Measurements from ENCODE around the gene PKP3.

PKP3 gene

GRCh38 chr11:444396-445144 lies 50.6 kb downstream of the PKP3 start:
- H3K9ac ChIP-seq (ENCODE audit: insufficient read length), result peak overlapping the region; percentile 59

DNA sequence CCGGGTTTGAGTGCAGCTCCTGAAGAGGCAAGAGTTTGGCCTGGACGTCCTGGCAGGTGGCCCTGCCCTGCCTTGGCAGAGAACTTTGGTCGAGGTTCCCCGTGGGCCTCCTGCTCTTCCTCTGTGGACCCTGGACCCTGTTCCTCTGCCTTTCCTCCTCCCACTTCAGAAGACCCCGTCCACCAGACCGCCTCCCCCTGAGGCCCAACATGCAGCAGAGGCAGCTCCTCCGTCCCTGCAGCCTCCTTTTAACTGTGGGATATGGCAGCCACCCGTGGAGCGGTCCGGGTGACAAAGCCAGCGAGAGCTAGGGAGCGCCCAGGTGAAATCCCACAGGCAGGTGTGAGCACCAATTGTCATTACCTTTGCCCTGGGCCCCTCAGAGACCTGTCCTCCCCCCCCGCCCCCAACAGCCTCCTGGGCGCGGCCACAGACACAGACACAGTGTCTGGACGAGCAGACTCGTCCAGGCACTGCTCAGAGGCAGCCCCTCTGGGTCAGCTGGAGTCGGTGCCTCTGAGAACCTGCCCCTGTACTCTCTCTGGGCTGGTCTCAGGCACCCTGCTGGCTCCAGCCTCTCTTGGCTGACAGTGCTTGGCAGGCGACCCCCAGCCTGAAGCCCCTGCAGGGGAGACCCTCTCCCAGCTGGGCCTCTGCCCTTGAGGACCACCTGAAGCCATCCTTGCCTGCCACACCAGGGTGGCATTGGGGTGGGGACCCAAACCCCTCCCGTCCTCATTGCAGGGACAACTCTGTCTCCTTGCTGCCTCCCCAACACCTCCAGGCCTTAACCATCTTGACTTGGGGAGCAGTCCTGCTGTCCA lies 52.0 kb downstream of the PKP3 start:
- Histone ChIP-seq H3K9me3 (ENCODE audit: low read depth, low read length) (no peaks in the 10 kb centered on the region), H3K9ac (ENCODE audit: insufficient read length) (peak overlapping the region; percentile 53), H3K27ac (peak overlapping the region; percentile 76), H3K36me3 (ENCODE audit: insufficient read depth, low read length) (no peaks in the 10 kb centered on the region), H3K4me3 (no peak overlapping the region)
- TF ChIP-seq POLR2AphosphoS5 (IDR thresholded peaks at IDR 0.05; ENCODE audit: borderline replicate concordance, low read depth, low read length) (no peak), FOXP2 (optimal IDR thresholded peaks at IDR 0.05; ENCODE audit: control extremely low read depth, extremely low read length, insufficient read depth) (no peak), EZH2 (IDR thresholded peaks at IDR 0.05) (no peak)
- no peak for DNase-seq (ENCODE audit: low read depth, low spot score)

More at GRCh38 chr11:444396-445144, 50.6 kb downstream of the PKP3 start:
- no peaks in the 10 kb centered on the region for H3K36me3 ChIP-seq (ENCODE audit: insufficient read depth, low read length)
- no peak for TF ChIP-seq EZH2 (IDR thresholded peaks at IDR 0.05)
- no peak for TF ChIP-seq FOXP2 (optimal IDR thresholded peaks at IDR 0.05; ENCODE audit: control extremely low read depth, extremely low read length, insufficient read depth)
- TF ChIP-seq POLR2AphosphoS5 (IDR thresholded peaks at IDR 0.05; ENCODE audit: borderline replicate concordance, low read depth, low read length), result no peak
- H3K9me3 ChIP-seq (ENCODE audit: low read depth, low read length), result no peaks in the 10 kb centered on the region
- 0 out of 2 replicates have a peak overlapping the region, but pooled peaks have one; percentile 28 for H3K4me3 ChIP-seq
- DNase-seq (ENCODE audit: low read depth, low spot score), result no peak
- peak overlapping the region; percentile 92 for H3K27ac ChIP-seq

DNA sequence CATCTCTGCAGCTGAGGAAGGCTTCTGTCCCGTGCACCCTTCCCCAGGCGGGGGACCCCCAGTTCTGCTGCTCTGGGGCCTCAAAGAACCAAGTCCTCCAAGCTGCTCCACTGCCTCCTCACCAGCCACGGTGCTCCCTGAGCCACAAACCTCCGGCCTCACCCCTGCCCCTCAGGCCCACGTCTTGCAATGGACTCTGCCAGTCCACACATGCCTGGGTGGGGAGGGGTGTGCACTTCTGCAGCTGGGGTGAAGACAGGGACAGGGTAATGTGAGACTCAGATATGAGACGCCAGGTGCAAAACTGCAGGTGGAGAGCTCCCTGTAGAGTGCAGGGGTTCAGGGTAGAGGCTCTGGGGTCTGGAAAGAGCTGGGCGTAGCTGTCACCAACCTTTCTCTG lies 52.9 kb downstream of the PKP3 start:
- Histone ChIP-seq H3K9ac (ENCODE audit: insufficient read length) (peak overlapping the region; percentile 53), H3K4me3 (no peak overlapping the region), H3K9me3 (ENCODE audit: low read depth, low read length) (no peaks in the 10 kb centered on the region), H3K36me3 (ENCODE audit: insufficient read depth, low read length) (no peaks in the 10 kb centered on the region), H3K27ac (peak overlapping the region; percentile 76)
- TF ChIP-seq POLR2AphosphoS5 (IDR thresholded peaks at IDR 0.05; ENCODE audit: borderline replicate concordance, low read depth, low read length), result no peak
- no peak for TF ChIP-seq FOXP2 (optimal IDR thresholded peaks at IDR 0.05; ENCODE audit: control extremely low read depth, extremely low read length, insufficient read depth)
- TF ChIP-seq EZH2 (IDR thresholded peaks at IDR 0.05), result no peak
- no peak for DNase-seq (ENCODE audit: low read depth, low spot score)

- DNase-seq (ENCODE audit: low read depth, low spot score), result peak; percentile 28
- peak; percentile 29 for TF ChIP-seq FOXP2 (optimal IDR thresholded peaks at IDR 0.05; ENCODE audit: control extremely low read depth, extremely low read length, insufficient read depth)
- TF ChIP-seq POLR2AphosphoS5 (IDR thresholded peaks at IDR 0.05; ENCODE audit: borderline replicate concordance, low read depth, low read length), result peak; percentile 92
- no peak for TF ChIP-seq EZH2 (IDR thresholded peaks at IDR 0.05)
- peak overlapping the region; percentile 93 for H3K4me3 ChIP-seq
- peak overlapping the region; percentile 78 for H3K27ac ChIP-seq
- H3K9me3 ChIP-seq (ENCODE audit: low read depth, low read length), result no peaks in the 10 kb centered on the region
- H3K36me3 ChIP-seq (ENCODE audit: insufficient read depth, low read length), result peaks cover 2% of the 10 kb centered on the region; the same call in 1 of the 2 replicates
- H3K9ac ChIP-seq (ENCODE audit: insufficient read length), result peak overlapping the region; percentile 62
Measured at GRCh38 chr11:447923-448731, 54.1 kb downstream of the PKP3 start.

GRCh38 chr11:449889-450808 lies 56.1 kb downstream of the PKP3 start, which contains the start of gene PTDSS2:
TSS of gene PTDSS2 (plus strand) at chr11:450279. CDS start at chr11:450456, 177 bp downstream.
- H3K9me3 ChIP-seq (ENCODE audit: low read depth, low read length), result no peaks in the 10 kb centered on the region
- peak; percentile 77 for TF ChIP-seq POLR2AphosphoS5 (IDR thresholded peaks at IDR 0.05; ENCODE audit: borderline replicate concordance, low read depth, low read length)
- TF ChIP-seq EZH2 (IDR thresholded peaks at IDR 0.05), result no peak
- H3K27ac ChIP-seq, result peak within 1 kb of the TSS; percentile 42; the same call in 1 of the 2 replicates
- peak within 1 kb of the TSS; percentile 80 for H3K9ac ChIP-seq (ENCODE audit: insufficient read length)
- peaks cover 13% of the 10 kb centered on the region; the same call in 1 of the 2 replicates for H3K36me3 ChIP-seq (ENCODE audit: insufficient read depth, low read length)
- peak within 1 kb of the TSS; percentile 85 for H3K4me3 ChIP-seq
- peak; percentile 51 for DNase-seq (ENCODE audit: low read depth, low spot score)

DNA sequence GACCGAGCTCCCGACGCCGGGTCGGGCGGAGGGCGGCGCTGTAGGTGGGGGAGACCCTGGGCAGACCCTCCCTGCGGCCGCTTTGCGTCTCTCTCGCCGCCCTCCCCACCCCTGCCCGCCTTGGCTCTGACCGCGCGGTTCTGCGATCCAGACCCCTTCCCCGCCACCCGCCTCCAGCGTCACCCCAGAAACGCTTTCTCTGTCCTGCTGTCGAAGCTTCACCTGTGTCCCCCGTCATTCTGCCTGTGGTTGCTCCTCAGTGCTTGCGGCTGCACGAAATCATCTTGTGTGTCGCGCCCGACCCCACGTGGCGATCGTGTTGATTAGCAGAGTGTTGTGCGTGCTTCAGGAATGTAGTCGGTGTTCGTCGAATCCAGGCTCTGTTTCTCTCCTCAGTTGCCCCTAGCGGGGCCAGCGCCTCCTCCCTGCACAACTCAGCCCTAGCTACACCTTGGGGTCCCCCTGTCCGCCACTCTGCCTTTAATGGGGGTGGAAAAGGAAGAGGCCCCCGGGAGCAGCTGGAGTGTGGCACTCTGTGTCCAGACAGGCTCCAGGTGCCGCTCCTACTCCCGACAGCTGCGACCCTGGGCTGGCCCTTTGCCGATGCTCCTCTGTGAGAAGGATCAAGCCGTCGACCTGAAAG lies 56.9 kb downstream of the PKP3 start:
- Histone ChIP-seq H3K27ac (no peak overlapping the region), H3K36me3 (ENCODE audit: insufficient read depth, low read length) (peaks cover 13% of the 10 kb centered on the region; the same call in 1 of the 2 replicates), H3K9me3 (ENCODE audit: low read depth, low read length) (no peaks in the 10 kb centered on the region), H3K4me3 (peak overlapping the region; percentile 85), H3K9ac (ENCODE audit: insufficient read length) (peak overlapping the region; percentile 80)
- TF ChIP-seq FOXP2 (optimal IDR thresholded peaks at IDR 0.05; ENCODE audit: control extremely low read depth, extremely low read length, insufficient read depth), result no peak
- TF ChIP-seq POLR2AphosphoS5 (IDR thresholded peaks at IDR 0.05; ENCODE audit: borderline replicate concordance, low read depth, low read length), result no peak
- TF ChIP-seq EZH2 (IDR thresholded peaks at IDR 0.05), result no peak
- no peak for DNase-seq (ENCODE audit: low read depth, low spot score)
